Panc1 (cell line): ENCODE data around the gene THEM4.
"Not testable (repeated sequence)": the region's sequence is repeated elsewhere in the genome, so short reads cannot be mapped to it uniquely, and the experiment has no call there.

Experiments
- POLR2AphosphoS5 ChIP-seq: IDR thresholded peaks from 2 replicates; pipeline ENCODE4 v1.6.1; 2012; ENCODE audit warnings: mild to moderate bottlenecking, low read depth, low read length, moderate library complexity
- TF ChIP-seq, protein P1 (sequence below): fragments of 450-650 bp; IDR thresholded peaks from 2 replicates; pipeline ENCODE4 v1.5.1; 2017; ENCODE audit warnings: mild to moderate bottlenecking
- TF ChIP-seq, protein P2 (sequence below), 2 experiments: IDR thresholded peaks; 2 replicates each; pipeline ENCODE4 v1.6.1; 2011 to 2012; ENCODE audit warnings: low read depth in 2 of 2, control low read depth in 1 of 2, low read length in 1 of 2, mild to moderate bottlenecking in 1 of 2, moderate library complexity in 1 of 2; ENCODE audit not compliant: insufficient read depth in 1 of 2

DNA sequence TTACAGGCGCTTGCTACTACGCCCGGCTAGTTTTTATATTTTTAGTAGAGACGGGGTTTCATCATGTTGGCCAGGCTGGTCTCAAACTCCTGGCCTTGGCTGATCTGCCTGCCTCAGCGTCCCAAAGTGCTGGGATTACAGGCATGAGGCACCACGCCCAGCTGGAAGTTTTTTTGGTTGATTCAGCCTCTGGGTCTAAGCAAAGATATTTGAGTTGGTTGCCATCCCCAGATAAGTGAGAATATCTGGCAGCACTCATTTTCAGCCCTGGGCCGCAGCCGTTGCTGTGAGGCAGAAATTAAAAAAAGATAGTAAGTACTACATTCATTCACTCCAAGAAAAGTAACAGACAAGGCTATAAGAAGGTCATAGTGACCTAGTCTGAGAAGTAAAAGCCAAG lies 53.8 kb downstream of the THEM4 start:
- TF ChIP-seq, protein P1, sequence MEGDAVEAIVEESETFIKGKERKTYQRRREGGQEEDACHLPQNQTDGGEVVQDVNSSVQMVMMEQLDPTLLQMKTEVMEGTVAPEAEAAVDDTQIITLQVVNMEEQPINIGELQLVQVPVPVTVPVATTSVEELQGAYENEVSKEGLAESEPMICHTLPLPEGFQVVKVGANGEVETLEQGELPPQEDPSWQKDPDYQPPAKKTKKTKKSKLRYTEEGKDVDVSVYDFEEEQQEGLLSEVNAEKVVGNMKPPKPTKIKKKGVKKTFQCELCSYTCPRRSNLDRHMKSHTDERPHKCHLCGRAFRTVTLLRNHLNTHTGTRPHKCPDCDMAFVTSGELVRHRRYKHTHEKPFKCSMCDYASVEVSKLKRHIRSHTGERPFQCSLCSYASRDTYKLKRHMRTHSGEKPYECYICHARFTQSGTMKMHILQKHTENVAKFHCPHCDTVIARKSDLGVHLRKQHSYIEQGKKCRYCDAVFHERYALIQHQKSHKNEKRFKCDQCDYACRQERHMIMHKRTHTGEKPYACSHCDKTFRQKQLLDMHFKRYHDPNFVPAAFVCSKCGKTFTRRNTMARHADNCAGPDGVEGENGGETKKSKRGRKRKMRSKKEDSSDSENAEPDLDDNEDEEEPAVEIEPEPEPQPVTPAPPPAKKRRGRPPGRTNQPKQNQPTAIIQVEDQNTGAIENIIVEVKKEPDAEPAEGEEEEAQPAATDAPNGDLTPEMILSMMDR: not testable (repeated sequence)
- TF ChIP-seq, protein P2, sequence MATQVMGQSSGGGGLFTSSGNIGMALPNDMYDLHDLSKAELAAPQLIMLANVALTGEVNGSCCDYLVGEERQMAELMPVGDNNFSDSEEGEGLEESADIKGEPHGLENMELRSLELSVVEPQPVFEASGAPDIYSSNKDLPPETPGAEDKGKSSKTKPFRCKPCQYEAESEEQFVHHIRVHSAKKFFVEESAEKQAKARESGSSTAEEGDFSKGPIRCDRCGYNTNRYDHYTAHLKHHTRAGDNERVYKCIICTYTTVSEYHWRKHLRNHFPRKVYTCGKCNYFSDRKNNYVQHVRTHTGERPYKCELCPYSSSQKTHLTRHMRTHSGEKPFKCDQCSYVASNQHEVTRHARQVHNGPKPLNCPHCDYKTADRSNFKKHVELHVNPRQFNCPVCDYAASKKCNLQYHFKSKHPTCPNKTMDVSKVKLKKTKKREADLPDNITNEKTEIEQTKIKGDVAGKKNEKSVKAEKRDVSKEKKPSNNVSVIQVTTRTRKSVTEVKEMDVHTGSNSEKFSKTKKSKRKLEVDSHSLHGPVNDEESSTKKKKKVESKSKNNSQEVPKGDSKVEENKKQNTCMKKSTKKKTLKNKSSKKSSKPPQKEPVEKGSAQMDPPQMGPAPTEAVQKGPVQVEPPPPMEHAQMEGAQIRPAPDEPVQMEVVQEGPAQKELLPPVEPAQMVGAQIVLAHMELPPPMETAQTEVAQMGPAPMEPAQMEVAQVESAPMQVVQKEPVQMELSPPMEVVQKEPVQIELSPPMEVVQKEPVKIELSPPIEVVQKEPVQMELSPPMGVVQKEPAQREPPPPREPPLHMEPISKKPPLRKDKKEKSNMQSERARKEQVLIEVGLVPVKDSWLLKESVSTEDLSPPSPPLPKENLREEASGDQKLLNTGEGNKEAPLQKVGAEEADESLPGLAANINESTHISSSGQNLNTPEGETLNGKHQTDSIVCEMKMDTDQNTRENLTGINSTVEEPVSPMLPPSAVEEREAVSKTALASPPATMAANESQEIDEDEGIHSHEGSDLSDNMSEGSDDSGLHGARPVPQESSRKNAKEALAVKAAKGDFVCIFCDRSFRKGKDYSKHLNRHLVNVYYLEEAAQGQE (IDR thresholded peaks at IDR 0.05; ENCODE audit: insufficient read depth in 1 of 2, low read depth in 2 of 2, low read length in 1 of 2): not testable (repeated sequence)
- not testable (repeated sequence) for TF ChIP-seq POLR2AphosphoS5
